ENCODE measurements around the gene SMAD2.
"Not testable (repeated sequence)": the region's sequence is repeated elsewhere in the genome, so short reads cannot be mapped to it uniquely, and the experiment has no call there.

Gene SMAD2

GRCh38 chr18:47858607-47859006 lies 71.9 kb downstream of the SMAD2 start:
- DNase-seq (ENCODE audit: extremely low read depth in 1 of 2, low read depth in 1 of 2) = no peak

- no peak for DNase-seq (ENCODE audit: extremely low read depth in 1 of 2, low read depth in 1 of 2)
Observed at GRCh38 chr18:47847635-47848034, 82.8 kb downstream of the SMAD2 start.

DNA sequence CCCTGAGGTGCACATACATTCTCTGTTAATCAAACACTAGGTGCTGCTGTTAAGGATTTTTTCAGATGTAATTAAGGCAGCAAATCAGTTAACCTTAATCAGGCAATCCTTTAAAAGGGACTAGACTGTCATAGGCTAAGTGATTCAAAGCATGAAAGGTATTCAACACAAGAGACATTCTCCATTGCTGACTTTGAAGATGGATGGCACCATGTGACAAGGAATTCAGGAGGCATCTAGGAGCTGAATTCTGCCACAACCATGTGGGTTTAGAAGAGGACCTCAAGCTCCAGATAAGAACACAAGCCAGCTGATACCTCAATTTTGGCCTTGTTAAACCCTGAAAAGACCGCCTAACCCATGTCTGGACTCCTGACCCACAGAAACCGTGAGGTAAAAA lies 84.0 kb downstream of the SMAD2 start:
- DNase-seq (ENCODE audit: extremely low read depth in 1 of 2, low read depth in 1 of 2) = no peak

DNA sequence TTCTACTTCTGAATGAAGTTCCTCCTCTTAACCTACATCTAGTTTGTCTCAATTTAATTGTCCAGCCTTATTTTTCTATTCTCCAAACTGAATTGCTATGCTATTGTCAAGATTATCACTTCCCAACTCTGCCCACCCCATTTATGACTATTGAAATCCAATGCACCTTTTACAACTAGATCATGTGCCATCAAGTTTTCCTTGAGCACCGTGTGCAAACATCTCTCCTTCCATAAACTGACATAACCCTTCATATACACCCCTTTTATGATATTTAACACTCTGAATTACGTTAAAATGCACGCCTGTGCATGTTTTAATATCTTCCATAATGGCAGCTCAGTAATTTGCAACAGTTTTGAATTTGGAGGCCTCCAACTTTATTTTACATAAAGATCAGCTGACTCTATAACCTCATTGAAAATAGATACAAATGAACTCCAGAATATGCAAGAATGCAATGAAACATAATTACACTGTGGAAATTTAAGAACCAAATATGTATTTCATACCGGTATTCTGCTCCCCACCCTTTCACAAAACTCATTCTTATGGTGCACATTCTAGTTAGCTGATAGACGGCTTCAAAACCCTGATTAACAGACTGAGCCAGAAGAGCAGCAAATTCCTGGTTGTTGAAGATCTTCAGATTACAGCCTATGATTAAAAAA lies 85.5 kb downstream of the SMAD2 start:
- no peak for DNase-seq (ENCODE audit: extremely low read depth in 1 of 2, low read depth in 1 of 2)

GRCh38 chr18:47842836-47843235 lies 87.6 kb downstream of the SMAD2 start:
- DNase-seq (ENCODE audit: extremely low read depth in 1 of 2, low read depth in 1 of 2) = no peak

GRCh38 chr18:47838396-47838795 lies 92.1 kb downstream of the SMAD2 start:
- no peak for DNase-seq (ENCODE audit: extremely low read depth in 1 of 2, low read depth in 1 of 2)

GRCh38 chr18:47832348-47832747 lies 98.1 kb downstream of the SMAD2 start:
- no peak for DNase-seq (ENCODE audit: extremely low read depth in 1 of 2, low read depth in 1 of 2)

GRCh38 chr18:47831351-47831750 lies 99.1 kb downstream of the SMAD2 start:
- no peak for DNase-seq (ENCODE audit: extremely low read depth in 1 of 2, low read depth in 1 of 2)

DNA sequence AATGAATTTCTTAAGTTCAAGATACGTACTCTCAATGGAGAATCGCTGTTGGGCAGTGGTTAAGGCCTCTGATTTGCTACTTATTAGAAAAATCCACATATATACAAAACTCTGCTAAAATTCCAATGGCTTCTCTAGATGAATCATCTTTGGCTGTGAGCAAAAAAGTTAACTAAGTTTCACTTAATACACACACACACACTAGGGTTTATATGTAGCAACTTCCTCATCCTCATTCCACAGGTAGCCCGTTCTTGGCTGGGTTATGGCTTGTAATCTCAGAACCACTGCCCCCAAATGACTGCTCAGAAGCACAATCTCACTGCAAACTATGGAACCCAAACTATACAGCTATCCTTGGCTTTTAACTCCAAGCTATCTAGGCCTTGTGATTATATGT lies 99.7 kb downstream of the SMAD2 start:
- DNase-seq (ENCODE audit: extremely low read depth in 1 of 2, low read depth in 1 of 2) = no peak

DNA sequence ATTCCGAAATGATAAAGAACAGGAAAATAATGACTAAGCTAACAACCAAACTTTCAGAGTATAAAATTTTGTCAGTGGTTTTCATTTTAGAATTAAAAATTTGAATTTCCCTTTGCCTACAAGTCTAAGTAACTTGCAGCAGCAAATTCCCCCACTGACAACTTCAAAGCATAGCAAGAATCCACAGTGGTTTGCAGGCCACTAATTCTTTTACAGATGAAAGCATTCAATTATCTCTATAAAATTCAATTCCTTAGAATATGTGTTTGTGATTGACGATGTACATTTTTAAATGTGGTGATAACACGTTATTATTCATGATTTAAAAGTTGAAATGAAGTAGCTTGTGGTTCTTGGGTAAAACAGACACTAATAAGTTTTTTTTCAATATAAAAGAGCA lies 100.6 kb downstream of the SMAD2 start:
- no peak for DNase-seq (ENCODE audit: extremely low read depth in 1 of 2, low read depth in 1 of 2)

DNA sequence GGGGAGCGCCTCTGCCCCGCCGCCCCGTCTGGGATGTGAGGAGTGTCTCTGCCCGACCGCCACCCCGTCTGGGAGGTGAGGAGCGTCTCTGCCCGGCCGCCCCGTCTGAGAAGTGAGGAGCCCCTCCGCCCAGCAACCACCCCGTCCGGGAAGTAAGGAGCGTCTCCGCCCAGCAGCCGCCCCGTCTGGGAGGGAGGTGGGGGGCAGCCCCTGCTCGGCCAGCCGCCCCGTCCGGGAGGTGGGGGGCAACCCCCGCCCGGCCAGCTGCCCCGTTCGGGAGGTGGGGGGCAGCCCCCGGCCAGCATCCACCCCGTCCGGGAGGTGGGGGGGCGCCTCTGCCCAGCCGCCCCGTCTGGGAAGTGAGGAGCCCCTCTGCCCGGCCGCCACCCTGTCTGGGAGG lies 102.4 kb downstream of the SMAD2 start:
- DNase-seq (ENCODE audit: extremely low read depth in 1 of 2, low read depth in 1 of 2) = not testable (repeated sequence)

DNA sequence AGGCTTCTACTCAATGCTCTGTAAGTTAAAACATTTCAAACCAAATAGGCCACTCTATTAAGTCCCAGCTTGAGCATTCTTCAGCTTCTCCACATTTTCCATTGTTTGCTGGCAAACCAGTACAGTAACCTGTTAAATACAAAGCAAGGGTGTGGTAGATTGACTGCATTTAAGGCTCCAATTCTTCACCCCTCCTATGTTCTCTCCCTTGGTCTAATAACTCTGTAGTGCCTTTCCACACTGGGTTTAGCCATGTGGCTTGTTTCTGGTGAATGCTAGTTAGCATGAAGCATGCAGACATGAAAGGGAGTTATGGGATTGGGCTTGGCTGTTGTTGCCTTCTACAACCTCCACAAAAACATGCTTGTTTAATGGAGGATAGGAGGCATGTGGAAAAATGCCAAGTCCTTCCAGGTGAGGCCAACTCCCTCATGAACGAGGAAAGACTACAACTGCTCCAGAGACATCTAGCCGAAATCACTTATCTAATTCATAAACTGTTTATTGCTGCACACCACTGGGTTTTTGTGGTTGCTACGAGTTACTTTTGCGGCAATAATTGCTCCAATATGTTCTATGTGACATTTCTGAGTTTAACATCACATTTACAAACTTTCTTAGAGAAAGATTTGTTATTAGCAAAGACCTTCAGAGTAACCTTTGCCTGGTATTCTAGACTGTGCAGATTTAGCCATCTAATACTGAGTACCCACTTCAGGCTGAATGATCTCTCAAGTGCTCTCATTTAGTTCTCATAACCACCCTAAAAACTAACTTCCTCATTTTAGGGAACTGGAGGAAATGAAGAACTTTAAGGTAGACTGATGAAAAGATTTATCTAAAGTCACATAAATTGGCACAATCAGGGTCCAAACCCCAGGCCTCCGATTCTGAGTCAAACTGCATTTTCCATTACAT lies 104.0 kb downstream of the SMAD2 start:
- DNase-seq (ENCODE audit: extremely low read depth in 1 of 2, low read depth in 1 of 2) = no peak

- DNase-seq (ENCODE audit: extremely low read depth in 1 of 2, low read depth in 1 of 2) = no peak
Observed at GRCh38 chr18:47821314-47821713, 109.1 kb downstream of the SMAD2 start.

GRCh38 chr18:47817795-47818077 lies 112.7 kb downstream of the SMAD2 start:
- no peak for DNase-seq (ENCODE audit: extremely low read depth in 1 of 2, low read depth in 1 of 2)

- DNase-seq (ENCODE audit: extremely low read depth in 1 of 2, low read depth in 1 of 2) = no peak
Observed at GRCh38 chr18:47817017-47817794, 113.3 kb downstream of the SMAD2 start.

- DNase-seq (ENCODE audit: extremely low read depth in 1 of 2, low read depth in 1 of 2) = no peak
Observed at GRCh38 chr18:47815486-47816270, 114.8 kb downstream of the SMAD2 start.

DNA sequence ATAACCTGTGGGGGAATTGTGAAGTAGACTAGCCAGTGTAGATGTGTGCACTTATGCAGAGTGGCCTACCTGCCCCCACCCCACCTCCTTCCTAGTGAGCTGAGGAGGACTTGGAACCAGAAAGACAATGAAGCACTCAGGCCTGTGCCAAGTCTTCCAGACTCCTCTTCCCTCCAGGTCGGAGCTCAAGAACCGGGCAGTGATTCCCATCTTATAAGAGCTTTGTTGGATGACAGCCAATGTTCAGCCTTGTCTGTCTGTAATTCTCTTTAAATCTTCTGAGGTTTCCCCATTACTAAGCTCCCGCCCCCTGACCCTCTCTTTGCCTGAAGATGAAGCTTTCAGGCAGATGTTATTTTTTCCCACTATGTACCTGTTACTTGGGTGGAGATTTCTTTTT lies 121.0 kb downstream of the SMAD2 start:
- DNase-seq (ENCODE audit: extremely low read depth in 1 of 2, low read depth in 1 of 2) = no peak

DNA sequence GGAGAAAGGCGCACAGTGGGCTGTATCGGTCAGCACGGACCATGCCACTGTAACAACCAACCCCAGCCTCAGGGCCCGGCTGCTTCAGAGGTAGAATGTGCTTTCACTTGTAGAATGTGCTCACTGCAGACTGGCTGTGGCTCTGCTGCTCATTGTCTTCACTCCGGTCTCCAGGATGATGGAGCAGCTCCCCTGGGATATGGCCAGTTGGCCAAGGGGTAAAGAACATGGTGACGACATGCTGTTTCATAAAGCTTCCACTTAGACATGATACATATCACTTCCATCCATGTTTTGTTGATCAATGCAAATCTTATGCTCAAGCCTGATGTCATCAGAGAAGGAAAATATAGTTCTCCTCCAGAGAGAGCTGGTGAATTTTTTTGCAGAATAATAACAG lies 127.7 kb downstream of the SMAD2 start:
- DNase-seq (ENCODE audit: extremely low read depth in 1 of 2, low read depth in 1 of 2) = no peak

DNA sequence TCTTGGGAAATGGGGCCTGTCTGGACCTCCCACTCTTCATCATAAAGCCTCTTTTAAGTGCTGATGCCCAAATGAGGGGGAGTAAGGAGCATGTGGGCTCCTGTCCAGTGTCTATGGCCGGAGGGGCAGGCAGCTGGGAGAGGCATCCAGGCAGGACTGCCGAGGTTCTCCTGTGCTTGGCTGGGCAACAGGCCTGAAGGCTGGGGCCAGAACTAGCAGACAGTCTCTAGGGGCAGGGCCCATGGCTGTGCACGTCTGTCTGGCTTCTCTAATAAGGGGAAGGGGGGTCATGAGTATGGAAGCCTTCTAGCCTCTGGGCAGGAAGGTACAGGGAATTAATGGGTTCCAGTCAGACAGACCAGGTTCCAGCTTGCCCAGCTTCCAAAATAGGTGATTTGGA lies 128.6 kb downstream of the SMAD2 start:
- DNase-seq (ENCODE audit: extremely low read depth in 1 of 2, low read depth in 1 of 2) = no peak

GRCh38 chr18:47800756-47801155 lies 129.7 kb downstream of the SMAD2 start:
- no peak for DNase-seq (ENCODE audit: extremely low read depth in 1 of 2, low read depth in 1 of 2)

DNA sequence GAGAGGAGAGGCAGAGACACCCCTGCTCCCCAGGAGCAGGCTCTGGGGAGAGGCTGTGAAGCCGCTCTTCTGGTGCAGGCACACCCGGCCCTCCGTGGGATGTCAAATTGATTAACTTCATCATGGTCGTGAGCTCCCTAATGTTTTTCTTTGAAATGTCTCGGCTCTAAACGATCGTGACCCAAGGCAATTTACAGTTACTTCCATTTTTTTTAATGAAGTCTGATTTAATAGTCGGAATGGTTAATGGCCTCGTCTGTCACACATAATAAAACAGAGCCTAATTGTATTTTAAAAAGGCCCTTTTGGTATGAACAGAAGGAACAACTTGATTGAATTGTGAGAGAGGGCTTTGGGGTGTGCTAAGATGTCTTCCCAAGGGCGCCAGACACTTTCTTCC lies 130.2 kb downstream of the SMAD2 start:
- no peak for DNase-seq (ENCODE audit: extremely low read depth in 1 of 2, low read depth in 1 of 2)

Data from stimulated activated CD8-positive, alpha-beta memory T cell treated with anti-CD3 and anti-CD28 coated beads, Interleukin-7, amount 100 ng/mL, for 48 hours (primary cell).